IPS-18a (cell line): Measurements from ENCODE around the gene MAPK8IP2.
"Not testable (repeated sequence)": the region's sequence is repeated elsewhere in the genome, so short reads cannot be mapped to it uniquely, and the experiment has no call there.

Experiments used
- H3K27ac ChIP-seq: one replicate; pipeline ENCODE4 v1.5.1; 2013; ENCODE audit warnings: low read length
- H3K27me3 ChIP-seq: one replicate; pipeline ENCODE4 v1.6.1; 2013; ENCODE audit warnings: mild to moderate bottlenecking, low read length; ENCODE audit not compliant: control insufficient read depth, insufficient read depth
- H3K36me3 ChIP-seq: one replicate; pipeline ENCODE4 v1.6.1; 2013; ENCODE audit warnings: low read depth, low read length; ENCODE audit not compliant: control insufficient read depth
- H3K4me1 ChIP-seq: one replicate; pipeline ENCODE4 v1.6.1; 2013; ENCODE audit warnings: low read depth, low read length; ENCODE audit not compliant: control insufficient read depth
- H3K4me3 ChIP-seq: one replicate; pipeline ENCODE4 v1.5.1; 2013; ENCODE audit warnings: low read length
- H3K9ac ChIP-seq: one replicate; pipeline ENCODE4 v1.6.1; 2013; ENCODE audit warnings: mild to moderate bottlenecking, low read length, moderate library complexity
- H3K9me3 ChIP-seq: one replicate; pipeline ENCODE4 v1.6.1; 2013; ENCODE audit warnings: low read depth, low read length; ENCODE audit not compliant: control insufficient read depth

MAPK8IP2 gene

GRCh38 chr22:50603511-50604255, 3.1 kb downstream of the MAPK8IP2 start:
- Histone ChIP-seq H3K4me3 (no peak overlapping the region), H3K9me3 (no peaks in the 10 kb centered on the region), H3K27ac (no peak overlapping the region), H3K36me3 (no peaks in the 10 kb centered on the region), H3K9ac (no peak overlapping the region), H3K27me3 (peaks cover 33% of the 10 kb centered on the region), H3K4me1 (no peaks in the 10 kb centered on the region)

- peaks cover 26% of the 10 kb centered on the region for H3K27me3 ChIP-seq
- no peaks in the 10 kb centered on the region for H3K4me1 ChIP-seq
- H3K27ac ChIP-seq: no peak overlapping the region
- no peak overlapping the region for H3K9ac ChIP-seq
- H3K36me3 ChIP-seq: no peaks in the 10 kb centered on the region
- H3K9me3 ChIP-seq: no peaks in the 10 kb centered on the region
- H3K4me3 ChIP-seq: no peak overlapping the region
These were observed 3.8 kb downstream of the MAPK8IP2 start for GRCh38 chr22:50604256-50605001.

- H3K4me3 ChIP-seq: no peak overlapping the region
- H3K4me1 ChIP-seq: no peaks in the 10 kb centered on the region
- H3K27ac ChIP-seq: no peak overlapping the region
- no peak overlapping the region for H3K9ac ChIP-seq
- H3K9me3 ChIP-seq: no peaks in the 10 kb centered on the region
- H3K27me3 ChIP-seq: peaks cover 19% of the 10 kb centered on the region
- no peaks in the 10 kb centered on the region for H3K36me3 ChIP-seq
These were observed 4.5 kb downstream of the MAPK8IP2 start for GRCh38 chr22:50605002-50605612.

GRCh38 chr22:50605613-50606074, 5.1 kb downstream of the MAPK8IP2 start:
- Histone ChIP-seq H3K27ac (no peak overlapping the region), H3K4me3 (no peak overlapping the region), H3K9me3 (no peaks in the 10 kb centered on the region), H3K36me3 (no peaks in the 10 kb centered on the region), H3K4me1 (no peaks in the 10 kb centered on the region), H3K9ac (no peak overlapping the region), H3K27me3 (peaks cover 19% of the 10 kb centered on the region)

- H3K27ac ChIP-seq: no peak overlapping the region
These were observed 5.8 kb downstream of the MAPK8IP2 start for GRCh38 chr22:50606165-50606945.

GRCh38 chr22:50606946-50607658, 6.5 kb downstream of the MAPK8IP2 start:
- Histone ChIP-seq H3K9ac (no peak overlapping the region), H3K4me1 (no peaks in the 10 kb centered on the region), H3K27ac (no peak overlapping the region), H3K27me3 (peaks cover 8% of the 10 kb centered on the region), H3K9me3 (no peaks in the 10 kb centered on the region), H3K36me3 (no peaks in the 10 kb centered on the region), H3K4me3 (no peak overlapping the region)

More at GRCh38 chr22:50606165-50606945, 5.8 kb downstream of the MAPK8IP2 start:
- no peaks in the 10 kb centered on the region for H3K9me3 ChIP-seq
- H3K27me3 ChIP-seq: peaks cover 15% of the 10 kb centered on the region
- H3K9ac ChIP-seq: no peak overlapping the region
- H3K4me1 ChIP-seq: no peaks in the 10 kb centered on the region
- H3K36me3 ChIP-seq: no peaks in the 10 kb centered on the region
- H3K4me3 ChIP-seq: no peak overlapping the region

- no peaks in the 10 kb centered on the region for H3K4me1 ChIP-seq
- H3K9me3 ChIP-seq: no peaks in the 10 kb centered on the region
- no peak overlapping the region for H3K27ac ChIP-seq
- peaks cover 2% of the 10 kb centered on the region for H3K27me3 ChIP-seq
- no peaks in the 10 kb centered on the region for H3K36me3 ChIP-seq
- no peak overlapping the region for H3K4me3 ChIP-seq
- no peak overlapping the region for H3K9ac ChIP-seq
These were observed 7.0 kb downstream of the MAPK8IP2 start for GRCh38 chr22:50607659-50608020.

- not testable (repeated sequence) for H3K9ac ChIP-seq, H3K27ac ChIP-seq, H3K27me3 ChIP-seq, H3K36me3 ChIP-seq, H3K9me3 ChIP-seq, H3K4me3 ChIP-seq, H3K4me1 ChIP-seq
These were observed 7.7 kb downstream of the MAPK8IP2 start for GRCh38 chr22:50608058-50608840.

- Histone ChIP-seq H3K4me3 (no peak overlapping the region), H3K9ac (no peak overlapping the region), H3K4me1 (no peaks in the 10 kb centered on the region), H3K27ac (no peak overlapping the region), H3K27me3 (peaks cover 8% of the 10 kb centered on the region), H3K36me3 (no peaks in the 10 kb centered on the region), H3K9me3 (no peaks in the 10 kb centered on the region)
These were observed 8.4 kb downstream of the MAPK8IP2 start for GRCh38 chr22:50608996-50609395.

- Histone ChIP-seq H3K4me3 (no peak overlapping the region), H3K27me3 (peaks cover 8% of the 10 kb centered on the region), H3K36me3 (no peaks in the 10 kb centered on the region), H3K9ac (no peak overlapping the region), H3K9me3 (no peaks in the 10 kb centered on the region), H3K27ac (no peak overlapping the region), H3K4me1 (no peaks in the 10 kb centered on the region)
These were observed 9.0 kb downstream of the MAPK8IP2 start for GRCh38 chr22:50609599-50609998.
